ENCODE data around the gene USF1.
"Not testable (repeated sequence)": the region's sequence is repeated elsewhere in the genome, so short reads cannot be mapped to it uniquely, and the experiment has no call there.

Gene USF1

DNA sequence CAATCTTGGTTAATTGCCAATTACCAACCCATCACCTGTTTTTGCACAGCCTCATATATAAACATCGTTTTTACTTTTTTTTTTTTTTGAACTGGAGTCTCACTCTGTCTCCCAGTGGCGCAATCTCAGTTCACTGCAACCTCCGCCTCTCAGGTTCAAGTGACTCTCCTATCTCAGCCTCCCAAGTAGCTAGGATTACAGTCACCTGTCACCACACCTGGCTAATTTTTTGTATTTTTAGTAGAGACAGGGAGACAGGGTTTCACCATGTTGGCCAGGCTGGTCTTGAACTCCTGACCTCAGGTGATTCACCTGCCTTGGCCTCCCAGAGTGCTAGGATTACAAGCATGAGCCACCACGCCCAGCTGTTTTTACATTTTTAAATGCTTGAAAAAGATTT is 53.7 kb downstream of the USF1 start:
- not testable (repeated sequence) for DNase-seq (ENCODE audit: low read depth in 2 of 2, low spot score in 1 of 2)

All from stimulated activated CD8-positive, alpha-beta memory T cell treated with anti-CD3 and anti-CD28 coated beads, Interleukin-4, amount 100 ng/mL, for 4 hours (primary cell).